CD4-positive, alpha-beta T cell treated with Interferon alpha-2 for 1 hour (primary cell): Measurements from ENCODE around the gene LASP1.
A peak's percentile ranks its signal among the peaks of the same experiment; 100 is the strongest.
"Not testable (repeated sequence)": the region's sequence is repeated elsewhere in the genome, so short reads cannot be mapped to it uniquely, and the experiment has no call there.

Experiments
- DNase-seq, 2 donors: peaks; one replicate each; pipeline ENCODE4 v3.0.0-alpha.2; 2020 to 2022

The LASP1 gene

GRCh38 chr17:38869526-38870258 is at the start of gene LASP1:
LASP1 (plus strand) TSS chr17:38870058; CDS start chr17:38870190, 132 bp downstream.
- peak; percentile 88 to 92 for DNase-seq

- DNase-seq, result peak; percentile 96 to 98
Observed at GRCh38 chr17:38824899-38825761, 44.7 kb upstream of the LASP1 start, which contains the start of gene CWC25. CWC25 (minus strand) TSS chr17:38825321; CDS start chr17:38825183, 138 bp downstream.

GRCh38 chr17:38825762-38826247 is 44.1 kb upstream of the LASP1 start:
- no peak for DNase-seq

GRCh38 chr17:38844261-38844757 is 25.5 kb upstream of the LASP1 start:
- DNase-seq, result no peak

GRCh38 chr17:38848557-38848891 is 21.3 kb upstream of the LASP1 start:
- DNase-seq, result no peak

- no peak for DNase-seq
Observed at GRCh38 chr17:38848939-38849605, 20.8 kb upstream of the LASP1 start.

GRCh38 chr17:38850374-38850773 is 19.5 kb upstream of the LASP1 start:
- DNase-seq, result no peak

- no peak for DNase-seq
Observed at GRCh38 chr17:38851434-38851833, 18.4 kb upstream of the LASP1 start.

GRCh38 chr17:38852771-38853291 is 17.0 kb upstream of the LASP1 start:
- DNase-seq, result peak in 1 of 2 donors; percentile 67

GRCh38 chr17:38853292-38854219 is 16.3 kb upstream of the LASP1 start, which contains the start of gene RPL23:
RPL23 (minus strand) TSS chr17:38853721; CDS start chr17:38853710, 11 bp downstream.
- DNase-seq, result peak; percentile 94 to 95

- DNase-seq, result not testable (repeated sequence)
Observed at GRCh38 chr17:38855101-38855714, 14.7 kb upstream of the LASP1 start.

- no peak for DNase-seq
Observed at GRCh38 chr17:38857271-38857670, 12.6 kb upstream of the LASP1 start.

- no peak for DNase-seq
Observed at GRCh38 chr17:38861399-38861843, 8.4 kb upstream of the LASP1 start.

- DNase-seq, result no peak
Observed at GRCh38 chr17:38864636-38865398, 5.0 kb upstream of the LASP1 start.

GRCh38 chr17:38867179-38867967 is 2.5 kb upstream of the LASP1 start:
- peak; percentile 78 for DNase-seq

GRCh38 chr17:38867968-38868816 is 1.7 kb upstream of the LASP1 start:
- DNase-seq, result no peak

- peak; percentile 89 to 92 for DNase-seq
Observed at GRCh38 chr17:38868817-38869525, 887 bp upstream of the LASP1 start.
